HFF-Myc (cell line): ENCODE measurements around the gene SGCG.

ENCODE experiments used
- DNase-seq: peaks from one replicate; pipeline ENCODE4 v3.0.0-alpha.2; 2011; ENCODE audit warnings: low read depth; ENCODE audit errors: extremely low read depth
- H3K4me3 ChIP-seq: replicated peaks from 2 replicates; pipeline ENCODE4 v1.5.1; 2011; ENCODE audit warnings: low read depth, mild to moderate bottlenecking, control low read depth, low read length
- TF ChIP-seq, protein P1 (sequence below): IDR thresholded peaks from 2 replicates; pipeline ENCODE4 v1.5.1; 2012; ENCODE audit warnings: mild to moderate bottlenecking, low read depth, low read length, control low read depth; ENCODE audit errors: missing control alignments

The SGCG gene

DNA sequence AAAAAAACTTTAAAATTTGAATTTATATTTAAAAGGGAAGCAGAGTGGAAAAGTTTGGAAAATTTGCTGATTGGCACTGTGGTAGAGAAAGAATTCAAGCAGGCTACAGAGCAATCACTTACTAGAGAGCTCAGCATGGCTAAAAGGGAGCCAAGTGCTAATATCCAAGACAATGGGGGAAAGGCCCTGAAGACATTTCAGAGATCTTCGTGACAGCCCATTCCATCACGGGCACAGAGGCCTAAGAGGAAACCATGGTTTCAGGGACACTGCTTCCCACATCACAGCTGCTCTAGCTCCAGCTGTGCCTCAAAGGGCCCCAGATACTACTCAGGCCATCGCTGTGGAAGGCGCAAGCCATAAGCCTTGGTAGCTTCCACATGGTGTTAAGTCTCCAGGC, 73.7 kb downstream of the SGCG start:
- H3K4me3 ChIP-seq = no peak overlapping the region
- TF ChIP-seq, protein P1, sequence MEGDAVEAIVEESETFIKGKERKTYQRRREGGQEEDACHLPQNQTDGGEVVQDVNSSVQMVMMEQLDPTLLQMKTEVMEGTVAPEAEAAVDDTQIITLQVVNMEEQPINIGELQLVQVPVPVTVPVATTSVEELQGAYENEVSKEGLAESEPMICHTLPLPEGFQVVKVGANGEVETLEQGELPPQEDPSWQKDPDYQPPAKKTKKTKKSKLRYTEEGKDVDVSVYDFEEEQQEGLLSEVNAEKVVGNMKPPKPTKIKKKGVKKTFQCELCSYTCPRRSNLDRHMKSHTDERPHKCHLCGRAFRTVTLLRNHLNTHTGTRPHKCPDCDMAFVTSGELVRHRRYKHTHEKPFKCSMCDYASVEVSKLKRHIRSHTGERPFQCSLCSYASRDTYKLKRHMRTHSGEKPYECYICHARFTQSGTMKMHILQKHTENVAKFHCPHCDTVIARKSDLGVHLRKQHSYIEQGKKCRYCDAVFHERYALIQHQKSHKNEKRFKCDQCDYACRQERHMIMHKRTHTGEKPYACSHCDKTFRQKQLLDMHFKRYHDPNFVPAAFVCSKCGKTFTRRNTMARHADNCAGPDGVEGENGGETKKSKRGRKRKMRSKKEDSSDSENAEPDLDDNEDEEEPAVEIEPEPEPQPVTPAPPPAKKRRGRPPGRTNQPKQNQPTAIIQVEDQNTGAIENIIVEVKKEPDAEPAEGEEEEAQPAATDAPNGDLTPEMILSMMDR = no peak
- no peak for DNase-seq

DNA sequence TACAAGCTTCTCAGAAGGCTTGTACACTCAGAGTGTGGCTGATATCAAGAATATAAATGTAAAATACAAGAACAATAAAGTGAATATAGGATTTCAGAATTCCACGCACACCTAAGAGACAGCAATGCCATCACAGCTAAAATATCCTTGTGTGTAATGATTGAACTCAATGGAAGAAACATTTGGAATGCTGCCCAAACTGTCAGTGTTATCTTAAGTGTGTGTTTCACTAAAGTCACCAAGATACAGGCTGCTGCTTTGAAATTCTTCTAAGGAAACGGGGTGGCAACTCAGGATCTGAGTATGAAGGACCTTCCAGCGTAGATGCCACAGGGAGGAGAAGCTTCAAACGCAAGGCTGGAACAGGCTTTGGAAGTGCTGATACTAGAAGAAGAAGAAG, 86.8 kb downstream of the SGCG start:
- DNase-seq = no peak
- H3K4me3 ChIP-seq = no peak overlapping the region
- TF ChIP-seq, protein P1 = no peak

DNA sequence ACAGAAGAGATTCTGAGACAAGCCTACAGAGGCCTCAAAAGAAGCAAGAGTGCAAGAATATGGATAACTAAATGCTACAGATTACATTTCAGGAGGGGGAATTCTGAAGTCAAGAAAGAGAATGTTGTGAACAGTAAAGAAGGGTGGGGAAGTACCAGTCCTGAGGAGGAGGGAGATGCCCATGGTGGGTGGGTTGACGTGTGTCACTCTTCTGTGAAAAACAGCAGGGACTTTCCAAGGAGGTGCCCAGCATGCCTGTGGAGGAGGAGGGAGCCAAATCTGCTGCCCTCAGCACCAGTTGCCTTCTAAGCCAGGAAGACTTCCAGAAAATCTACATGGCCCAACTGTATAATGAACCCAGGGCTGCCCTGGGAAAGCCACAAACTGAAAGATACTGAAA, 87.7 kb downstream of the SGCG start:
- H3K4me3 ChIP-seq = no peak overlapping the region
- TF ChIP-seq, protein P1 = no peak
- no peak for DNase-seq

DNA sequence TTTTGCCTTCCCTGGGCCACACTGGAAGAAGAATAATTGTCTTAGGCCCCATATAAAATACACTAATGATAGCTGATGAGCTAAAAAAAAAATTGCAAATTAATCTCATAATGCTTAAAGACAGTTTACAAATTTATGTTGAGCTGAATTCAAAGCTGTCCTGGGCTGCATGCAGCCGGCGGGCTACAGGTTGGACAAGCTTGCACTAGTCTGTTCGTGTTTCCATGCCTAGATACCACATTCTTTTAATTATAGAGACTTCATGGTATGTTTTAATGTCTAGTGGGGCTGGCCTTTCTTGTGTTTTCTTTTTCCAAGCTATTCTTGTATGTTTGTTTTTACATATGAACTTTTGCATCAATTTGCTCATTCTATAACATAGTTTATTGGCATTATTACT, 90.6 kb downstream of the SGCG start:
- H3K4me3 ChIP-seq = no peak overlapping the region
- DNase-seq = no peak
- TF ChIP-seq, protein P1 = no peak

DNA sequence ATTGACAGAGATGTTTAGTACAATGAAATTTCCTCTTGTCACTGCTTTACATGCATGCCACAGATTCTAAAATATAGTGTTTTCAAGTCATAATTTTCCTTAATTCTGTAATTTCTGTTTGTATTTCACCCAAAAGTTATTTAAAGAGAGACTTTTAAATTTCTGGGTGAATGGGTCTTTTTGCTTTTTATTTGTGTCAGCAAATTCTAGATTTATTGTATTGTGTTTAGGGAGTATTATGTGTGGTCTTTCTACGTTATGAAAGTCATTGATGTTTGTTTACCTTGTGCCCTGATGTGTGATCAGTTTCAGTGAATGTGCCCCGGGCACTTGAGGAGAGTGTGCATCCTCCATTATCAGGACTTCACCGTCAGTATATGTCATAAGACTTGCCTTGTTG, 92.7 kb downstream of the SGCG start:
- H3K4me3 ChIP-seq = no peak overlapping the region
- TF ChIP-seq, protein P1 = no peak
- DNase-seq = no peak

DNA sequence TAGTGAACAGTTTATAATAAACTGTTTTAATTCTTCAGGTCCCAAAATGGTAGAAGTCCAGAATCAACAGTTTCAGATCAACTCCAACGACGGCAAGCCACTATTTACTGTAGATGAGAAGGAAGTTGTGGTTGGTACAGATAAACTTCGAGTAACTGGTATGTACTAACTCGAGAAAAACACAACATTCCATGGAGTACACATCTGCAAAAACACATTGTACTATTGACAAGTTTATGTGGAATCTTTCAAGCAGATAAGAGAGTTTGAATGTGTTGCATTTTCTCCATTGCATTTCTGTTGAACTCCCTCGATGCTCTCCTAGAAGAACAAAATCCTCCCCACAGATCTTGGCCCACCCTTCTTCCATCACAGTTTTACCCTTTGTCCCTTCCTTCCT, 98.5 kb downstream of the SGCG start:
- TF ChIP-seq, protein P1 = no peak
- no peak for DNase-seq
- H3K4me3 ChIP-seq = no peak overlapping the region

DNA sequence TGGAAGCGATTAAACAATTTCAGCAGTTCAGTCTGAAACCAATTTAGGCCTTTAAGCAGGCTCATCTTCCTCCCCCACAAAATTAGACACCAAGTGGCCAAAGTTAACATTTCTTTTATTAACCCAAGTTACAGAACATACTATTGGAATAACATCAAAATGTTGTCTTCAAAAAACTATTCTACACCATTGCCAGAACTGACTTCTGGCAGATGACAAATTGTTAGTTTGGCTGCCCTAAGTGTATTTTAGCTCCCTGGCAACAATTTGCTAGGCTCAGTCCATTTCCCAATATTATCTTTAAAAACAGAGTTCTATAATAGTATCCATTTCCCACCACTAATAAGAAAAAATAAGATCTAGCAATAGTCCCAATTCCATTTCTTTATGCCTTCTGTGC, 107.8 kb downstream of the SGCG start:
- H3K4me3 ChIP-seq = no peak overlapping the region
- TF ChIP-seq, protein P1 = no peak
- DNase-seq = no peak
